Omental fat pad (tissue), 4 donors: ENCODE data around the gene ESYT1. TPM values are rescaled to one million over a fixed set of nuclear protein-coding genes. Genes with fewer than 3 reads are reported as not detected.
"Not testable (repeated sequence)": the region's sequence is repeated elsewhere in the genome, so short reads cannot be mapped to it uniquely, and the experiment has no call there.

Experiments used
- ATAC-seq: fragments of 150-250 bp; one replicate; pipeline ENCODE4 v1.9.1; 2016; ENCODE audit warnings: mild to moderate bottlenecking, moderate library complexity; ENCODE audit not compliant: low FRiP score
- DNase-seq: peaks from one replicate; pipeline ENCODE4 v3.0.0-alpha.2; 2019; ENCODE audit warnings: low spot score
- CTCF ChIP-seq, 3 donors: fragments of 450-650 bp; IDR thresholded peaks; one replicate each; pipeline ENCODE4 v1.5.1; 2016 to 2017; ENCODE audit warnings: antibody characterized with exemption in 3 of 3, mild to moderate bottlenecking in 3 of 3, moderate library complexity in 2 of 3
- total RNA-seq, 4 donors: library from RNA; depleted of rRNA; stranded (reverse); fragments of >200 nt; gene quantifications; one replicate each; pipeline ENCODE4 v1.1.0, GENCODE V29; 2016

ESYT1 gene
- total RNA-seq, 4 donors from 2014 or later: 129 to 447 (median 345) TPM

DNA sequence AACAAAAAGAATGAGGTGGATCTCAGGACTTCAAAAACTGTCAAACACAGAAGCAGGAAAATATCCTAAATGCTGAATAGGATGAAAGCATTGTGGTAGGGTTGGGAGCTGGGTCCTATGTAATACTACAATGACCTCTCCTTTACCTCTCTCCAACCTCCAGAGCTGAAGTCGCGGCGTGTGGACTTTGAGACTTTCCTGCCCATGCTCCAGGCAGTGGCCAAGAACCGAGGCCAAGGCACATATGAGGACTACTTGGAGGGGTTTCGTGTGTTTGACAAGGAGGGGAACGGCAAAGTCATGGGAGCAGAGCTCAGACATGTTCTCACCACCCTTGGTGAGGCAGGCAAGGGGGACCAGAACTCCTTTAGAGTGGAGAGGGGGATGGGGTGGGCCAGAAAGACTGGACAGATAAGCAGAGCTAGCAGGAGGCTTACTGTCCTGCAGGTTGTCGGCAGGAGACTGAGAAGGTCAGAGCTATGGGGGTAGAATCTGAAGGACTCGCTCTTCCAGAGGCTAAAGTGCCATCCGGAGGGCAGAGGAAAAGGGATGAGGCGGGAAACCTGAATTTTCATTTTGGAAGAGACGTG, 27.3 kb downstream of the ESYT1 start:
- ATAC-seq (no peak), DNase-seq (no peak)
- TF ChIP-seq CTCF (IDR thresholded peaks at IDR 0.05): no peak

GRCh38 chr12:56156464-56157200, 28.6 kb downstream of the ESYT1 start:
- ATAC-seq, DNase-seq: not testable (repeated sequence)

DNA sequence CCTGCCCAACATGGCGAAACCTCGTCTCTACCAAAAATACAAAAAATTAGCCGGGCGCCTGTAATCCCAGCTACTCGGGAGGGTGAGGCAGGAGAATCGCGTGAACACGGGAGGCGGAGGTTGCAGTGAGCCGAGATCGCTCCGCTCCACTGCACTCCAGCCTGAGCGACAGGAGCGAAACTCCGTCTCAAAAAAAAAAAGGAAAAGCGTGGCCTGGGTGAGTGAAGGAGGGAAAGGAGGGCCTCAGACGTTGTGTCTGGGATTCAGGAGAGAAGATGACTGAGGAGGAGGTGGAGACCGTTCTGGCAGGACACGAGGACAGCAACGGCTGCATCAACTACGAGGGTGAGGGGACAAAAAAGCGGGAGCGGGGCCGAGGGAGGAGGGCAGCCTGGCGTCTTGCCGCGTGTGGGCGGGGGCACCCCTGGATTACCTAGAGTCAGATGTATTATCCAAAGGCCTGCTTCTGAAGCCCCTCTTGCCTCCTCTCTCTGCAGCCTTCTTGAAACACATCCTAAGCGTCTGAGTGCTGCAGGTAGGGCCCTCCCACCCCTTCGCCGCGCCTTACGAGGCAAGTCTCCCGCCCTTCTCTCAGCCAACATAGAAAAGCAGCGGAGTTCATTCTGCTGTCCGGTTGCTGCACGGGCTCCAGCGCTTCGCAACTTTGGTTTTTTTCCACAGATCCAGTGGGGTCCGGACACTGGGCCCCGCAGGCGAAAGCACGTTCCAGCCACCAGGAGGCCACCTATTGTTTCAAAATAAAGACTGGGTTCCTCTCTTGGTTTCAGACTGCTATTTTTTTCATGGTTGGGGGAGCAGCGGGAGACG, 29.3 kb downstream of the ESYT1 start:
- peak; percentile 46 for ATAC-seq
- TF ChIP-seq CTCF (IDR thresholded peaks at IDR 0.05): peak in 1 of 3 donors; percentile 61
- peak; percentile 47 for DNase-seq

DNA sequence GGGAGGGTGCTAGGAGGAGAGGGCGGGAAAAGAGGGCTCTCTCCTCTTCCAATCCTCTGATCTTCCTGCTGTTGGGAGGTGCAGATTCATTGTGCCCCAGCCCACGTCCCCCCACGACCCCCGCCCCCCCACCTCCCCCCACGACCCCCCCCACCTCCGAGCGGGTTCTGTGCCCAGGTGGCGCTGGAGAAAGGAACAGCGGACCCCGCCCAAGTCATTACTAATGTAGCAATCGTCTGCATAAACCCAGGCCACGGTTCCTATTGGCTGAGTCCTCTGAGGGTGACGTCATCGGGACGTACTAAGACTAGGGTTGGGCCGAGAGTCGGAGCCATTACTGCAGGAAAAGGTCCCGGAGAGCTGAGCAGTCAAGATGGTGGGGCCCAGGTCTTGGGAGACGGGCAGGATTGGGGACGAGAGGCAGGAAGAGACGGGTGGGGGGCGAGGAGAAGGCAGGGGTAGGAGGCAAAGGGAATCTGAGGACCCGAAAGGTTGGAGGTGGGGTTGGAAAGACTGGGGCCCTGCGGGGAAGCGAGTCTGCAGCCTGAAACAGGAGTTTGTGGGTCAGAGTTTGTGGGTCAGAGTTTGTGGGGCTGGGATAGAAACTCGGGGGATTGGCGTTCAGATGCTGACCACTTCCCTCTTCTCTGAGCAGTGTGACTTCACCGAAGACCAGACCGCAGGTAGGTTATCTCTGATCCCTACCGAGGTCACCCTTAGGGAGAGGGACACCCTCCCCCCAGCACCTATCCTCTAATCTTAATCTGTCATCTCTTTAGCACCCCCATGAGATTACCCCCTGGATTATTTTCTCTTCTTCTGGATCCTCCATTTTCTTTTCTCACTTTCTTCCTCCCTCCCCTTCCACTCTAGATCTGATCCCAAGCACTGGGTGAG, 30.2 kb downstream of the ESYT1 start, which contains the start of gene MYL6:
TSS of gene MYL6 (plus strand) at position 331 of the 897 bp plus-strand sequence. CDS start at position 374, 43 bp downstream.
- peak; percentile 89 for ATAC-seq
- DNase-seq: peak; percentile 96
- no peak for TF ChIP-seq CTCF (IDR thresholded peaks at IDR 0.05)

DNA sequence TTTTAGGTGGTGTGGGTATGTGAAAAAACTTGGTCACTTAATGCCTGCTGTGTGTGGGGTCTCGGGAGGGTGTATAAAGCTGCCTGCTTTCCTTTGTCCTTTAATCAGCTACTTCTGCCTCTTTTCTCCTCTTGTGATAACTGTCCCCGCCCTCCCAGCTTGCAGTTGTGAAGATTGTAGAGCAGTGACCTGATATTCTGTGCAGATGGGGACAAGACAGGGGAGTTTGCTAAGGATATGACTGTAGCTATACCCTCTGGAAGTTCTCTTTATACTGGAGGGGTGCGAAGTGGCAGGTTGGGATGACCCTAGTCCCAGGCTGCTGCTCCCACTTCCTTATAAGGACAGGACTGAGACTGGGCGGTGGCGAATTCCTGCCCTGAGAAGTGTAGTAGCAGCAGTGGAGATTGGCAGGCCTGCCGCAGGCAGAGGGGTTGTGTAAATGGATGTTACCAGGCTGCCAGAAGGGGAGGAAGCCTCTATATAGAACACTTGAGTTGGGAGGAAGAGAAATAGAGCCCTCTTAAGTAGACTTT, 30.9 kb downstream of the ESYT1 start:
- no peak for TF ChIP-seq CTCF (IDR thresholded peaks at IDR 0.05)
- peak; percentile 46 for ATAC-seq
- DNase-seq: no peak

DNA sequence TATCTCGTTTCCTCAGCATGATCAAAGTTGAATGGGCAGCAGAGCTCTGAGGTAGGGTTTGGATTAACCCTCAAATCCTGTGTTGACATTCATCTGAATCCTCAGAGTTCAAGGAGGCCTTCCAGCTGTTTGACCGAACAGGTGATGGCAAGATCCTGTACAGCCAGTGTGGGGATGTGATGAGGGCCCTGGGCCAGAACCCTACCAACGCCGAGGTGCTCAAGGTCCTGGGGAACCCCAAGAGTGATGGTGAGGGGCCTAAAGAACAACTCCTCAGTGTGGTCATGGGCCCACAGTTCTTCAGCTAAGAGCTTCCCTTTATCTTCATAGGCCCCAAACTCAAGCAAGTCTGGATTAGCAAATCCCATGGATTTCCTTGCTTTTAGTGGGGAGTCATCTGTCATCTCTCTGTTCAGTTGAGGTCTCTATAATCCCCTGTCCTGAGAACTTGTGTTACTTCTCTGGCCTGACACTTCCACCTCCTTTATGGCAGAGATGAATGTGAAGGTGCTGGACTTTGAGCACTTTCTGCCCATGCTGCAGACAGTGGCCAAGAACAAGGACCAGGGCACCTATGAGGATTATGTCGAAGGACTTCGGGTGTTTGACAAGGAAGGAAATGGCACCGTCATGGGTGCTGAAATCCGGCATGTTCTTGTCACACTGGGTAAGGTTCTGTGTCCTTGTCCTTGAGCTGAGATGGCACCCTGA, 31.6 kb downstream of the ESYT1 start:
- ATAC-seq: no peak
- no peak for DNase-seq
- no peak for TF ChIP-seq CTCF (IDR thresholded peaks at IDR 0.05)
